ENCODE measurements around the gene MAPK11.

MAPK11 gene

DNA sequence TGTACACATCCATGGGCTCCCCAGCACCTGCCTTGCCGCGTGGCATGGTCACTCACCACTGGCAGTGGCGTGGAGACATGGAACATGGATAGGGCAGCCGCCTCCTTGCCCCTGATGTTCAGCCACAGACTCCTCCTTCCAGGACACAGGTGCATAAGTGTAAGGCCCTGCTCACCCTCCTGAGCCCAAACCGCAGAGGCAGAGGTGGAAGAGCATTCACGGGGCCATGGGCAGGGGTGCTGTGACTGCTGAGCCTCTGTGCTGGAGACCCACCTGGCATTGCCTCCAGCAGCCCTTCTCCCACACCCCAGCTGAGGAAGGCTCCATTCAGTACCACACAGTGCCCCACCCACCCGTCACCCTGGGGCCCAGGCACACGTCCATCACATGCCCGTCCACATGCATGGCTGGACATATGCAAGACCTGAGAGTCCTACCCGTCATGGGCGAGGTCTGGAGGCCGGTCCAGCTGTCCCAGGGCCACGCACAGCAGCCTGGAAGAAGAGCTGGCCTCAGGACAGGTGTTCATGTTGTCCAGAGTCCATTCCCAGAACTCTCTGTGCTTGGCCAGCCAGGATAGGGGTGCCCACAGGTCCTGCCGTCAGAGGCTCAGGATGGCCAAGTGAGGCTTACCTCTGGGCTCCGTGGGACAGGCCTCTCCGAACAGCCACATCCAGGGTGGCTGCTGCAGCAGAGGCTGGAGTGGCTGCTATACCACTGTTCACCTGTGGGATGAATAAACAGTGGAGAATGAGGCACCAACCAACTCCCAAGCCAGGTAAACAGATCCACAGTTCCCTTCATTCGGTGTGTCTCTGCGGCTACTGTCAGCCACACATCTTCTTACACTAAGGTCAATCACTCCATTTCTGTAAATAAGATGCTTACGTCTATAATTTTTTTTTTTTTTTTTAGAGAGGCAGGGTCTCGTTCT lies 23.7 kb downstream of the MAPK11 start:
- DNase-seq = no peak

DNA sequence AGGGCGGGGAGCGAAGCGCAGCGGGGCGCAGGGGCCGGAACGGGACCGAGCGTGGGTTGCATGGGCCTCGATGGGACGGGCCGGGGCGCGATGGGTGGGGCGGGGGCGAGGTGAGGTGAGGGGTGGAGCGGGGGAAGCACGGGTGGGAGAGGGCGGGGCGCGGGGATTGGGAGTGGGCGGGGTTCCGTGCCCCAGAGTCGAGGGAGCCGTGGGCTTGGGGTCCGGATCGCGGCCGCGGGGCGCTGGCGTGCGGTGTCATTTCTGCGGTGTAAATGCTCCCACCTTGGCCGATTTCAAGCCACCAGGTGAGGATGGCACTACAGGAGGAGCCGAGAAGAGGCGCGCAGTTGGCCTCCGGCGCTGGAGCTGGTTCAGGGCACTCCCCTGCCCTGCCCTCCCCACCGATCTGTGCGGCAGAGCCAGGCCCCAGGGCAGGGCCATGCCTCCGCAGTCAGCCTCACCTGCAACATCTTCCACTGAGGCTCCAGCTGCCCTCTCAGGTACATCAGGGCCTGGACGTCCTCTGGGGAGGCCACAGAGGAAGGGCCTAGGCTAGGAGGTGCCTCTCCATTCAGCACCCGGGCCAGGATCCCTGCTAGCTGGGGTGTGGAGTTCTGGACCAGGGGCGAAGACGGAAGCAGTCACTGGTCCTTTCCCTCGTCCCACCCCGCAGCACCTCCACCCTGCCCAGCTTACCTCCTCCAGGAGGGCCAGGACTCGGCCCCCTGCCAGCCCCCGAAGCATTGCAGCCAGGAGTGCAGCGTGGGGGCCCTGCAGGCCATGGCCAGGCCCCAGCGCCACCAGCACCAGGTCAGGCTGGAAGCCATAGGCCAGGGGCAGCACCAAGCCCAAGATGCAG lies 24.7 kb downstream of the MAPK11 start:
- DNase-seq = no peak

DNA sequence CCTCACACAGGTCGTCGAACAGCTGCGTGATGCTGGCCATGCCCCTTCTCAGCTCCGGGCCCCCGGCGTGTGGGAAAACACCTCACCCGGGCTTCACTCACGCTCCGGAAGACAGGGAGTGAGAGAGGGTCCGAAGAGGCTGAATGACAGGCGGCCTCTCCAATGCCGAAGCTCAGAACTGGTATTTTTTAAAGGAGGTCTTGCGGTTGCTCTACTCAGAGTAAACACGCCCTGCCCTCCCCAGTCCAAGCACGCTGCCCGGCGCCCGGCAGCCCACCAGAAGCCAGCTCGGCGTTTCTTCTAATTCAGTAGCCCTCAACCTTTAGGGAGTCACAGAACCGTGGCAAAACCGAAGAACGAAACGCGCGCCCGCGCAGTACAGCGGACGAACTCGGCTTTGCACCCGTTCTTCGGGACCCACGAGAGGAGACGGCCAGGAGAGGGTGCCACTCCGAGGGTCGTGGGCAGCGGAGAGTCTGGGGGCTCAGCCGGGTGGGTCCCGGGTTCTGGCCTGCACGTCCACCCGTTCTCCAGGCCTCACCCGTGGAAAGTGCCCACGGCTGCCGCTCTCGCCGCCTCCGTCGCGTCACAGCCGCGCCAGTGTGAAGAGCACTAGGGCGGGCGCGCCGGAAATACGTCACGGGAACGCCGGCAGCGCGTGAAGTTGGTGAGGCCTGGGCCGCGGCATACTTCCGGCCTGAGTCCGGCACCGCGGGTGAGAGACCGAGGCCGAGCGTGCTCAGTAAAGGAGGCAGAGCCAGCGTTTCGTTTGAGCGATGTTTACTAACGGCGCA lies 25.6 kb downstream of the MAPK11 start, which contains the start of gene TUBGCP6:
TUBGCP6 (minus strand) TSS at position 604 of the 794 bp plus-strand sequence; CDS start at position 40, 564 bp downstream.
- peak; percentile 56 for DNase-seq

DNA sequence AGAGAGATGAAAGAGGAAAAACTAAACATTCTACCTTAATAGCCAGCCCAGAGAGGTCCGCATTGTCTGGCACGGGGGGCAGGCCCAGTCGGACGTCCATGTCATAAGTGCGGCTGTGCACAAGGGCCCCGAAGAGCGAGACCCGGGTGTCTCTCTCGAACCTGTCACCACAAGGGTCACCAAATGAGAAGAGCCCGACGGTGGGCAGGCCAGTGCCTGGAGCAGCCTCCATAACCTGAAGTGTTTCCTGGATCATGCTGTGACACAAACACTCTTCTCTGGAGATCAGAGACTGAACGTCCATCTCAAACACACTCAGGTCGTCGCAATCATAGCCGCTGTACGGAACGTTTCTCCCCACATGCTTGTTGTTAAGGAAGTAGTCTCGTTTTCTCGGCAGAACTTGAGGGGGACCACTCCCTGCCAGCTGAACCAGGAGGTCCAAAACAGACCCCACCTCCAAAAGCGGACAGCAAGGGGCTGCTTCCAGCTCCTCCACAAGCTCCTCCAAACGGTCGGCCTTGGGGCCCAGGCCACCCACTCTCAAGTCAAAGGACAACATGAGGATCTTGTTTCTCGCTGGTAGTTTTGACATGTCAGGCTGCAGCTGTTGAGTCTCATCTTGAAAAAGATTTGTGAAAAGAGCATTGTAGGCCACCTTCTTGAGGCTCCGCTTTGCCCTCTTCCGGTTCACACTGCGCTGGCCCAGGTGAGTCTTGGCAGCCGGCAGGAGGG lies 26.3 kb downstream of the MAPK11 start:
- DNase-seq = no peak

DNA sequence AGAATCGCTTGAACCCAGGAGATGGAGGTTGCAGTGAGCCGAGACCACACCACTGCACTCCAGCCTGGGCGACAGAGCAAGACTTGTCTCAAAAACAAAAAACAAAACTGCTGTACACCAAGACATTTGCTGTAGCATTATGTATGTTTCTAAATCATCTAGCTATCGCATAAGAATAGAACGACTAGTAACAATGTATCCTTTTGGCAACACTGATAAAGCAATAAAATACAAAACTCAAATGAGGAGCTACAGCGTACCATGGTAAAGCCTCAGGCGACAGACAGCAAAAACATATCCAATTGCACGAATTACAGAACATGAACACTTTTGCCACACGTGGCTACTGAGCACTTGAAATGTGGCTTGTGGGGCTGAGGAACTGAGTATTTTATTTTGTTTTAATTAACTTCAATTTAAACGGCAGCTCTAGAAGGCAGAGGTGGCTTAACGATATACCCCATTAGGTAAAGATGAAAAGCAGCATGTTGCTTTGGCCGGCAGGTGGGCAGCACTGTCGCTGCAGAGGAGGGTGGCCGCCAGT lies 27.7 kb downstream of the MAPK11 start:
- no peak for DNase-seq

DNA sequence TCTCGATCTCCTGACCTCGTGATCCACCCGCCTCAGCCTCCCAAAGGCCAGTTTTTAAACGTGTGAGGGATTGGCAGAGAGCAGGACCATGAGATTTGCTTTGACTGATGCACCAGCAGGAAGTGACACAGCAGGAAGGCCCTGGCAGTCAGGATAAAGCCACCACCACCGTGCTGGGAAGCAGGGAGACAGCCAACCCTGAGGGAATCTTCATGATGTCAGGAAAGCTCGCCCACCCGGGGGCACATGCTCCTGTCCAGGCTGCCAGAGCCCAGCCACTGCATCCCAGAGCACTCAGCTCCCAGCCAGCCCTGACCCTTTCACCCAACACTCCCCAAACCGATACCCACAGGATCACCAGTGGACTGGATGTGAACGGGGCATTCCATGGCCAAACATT lies 31.4 kb downstream of the MAPK11 start:
- no peak for DNase-seq

DNA sequence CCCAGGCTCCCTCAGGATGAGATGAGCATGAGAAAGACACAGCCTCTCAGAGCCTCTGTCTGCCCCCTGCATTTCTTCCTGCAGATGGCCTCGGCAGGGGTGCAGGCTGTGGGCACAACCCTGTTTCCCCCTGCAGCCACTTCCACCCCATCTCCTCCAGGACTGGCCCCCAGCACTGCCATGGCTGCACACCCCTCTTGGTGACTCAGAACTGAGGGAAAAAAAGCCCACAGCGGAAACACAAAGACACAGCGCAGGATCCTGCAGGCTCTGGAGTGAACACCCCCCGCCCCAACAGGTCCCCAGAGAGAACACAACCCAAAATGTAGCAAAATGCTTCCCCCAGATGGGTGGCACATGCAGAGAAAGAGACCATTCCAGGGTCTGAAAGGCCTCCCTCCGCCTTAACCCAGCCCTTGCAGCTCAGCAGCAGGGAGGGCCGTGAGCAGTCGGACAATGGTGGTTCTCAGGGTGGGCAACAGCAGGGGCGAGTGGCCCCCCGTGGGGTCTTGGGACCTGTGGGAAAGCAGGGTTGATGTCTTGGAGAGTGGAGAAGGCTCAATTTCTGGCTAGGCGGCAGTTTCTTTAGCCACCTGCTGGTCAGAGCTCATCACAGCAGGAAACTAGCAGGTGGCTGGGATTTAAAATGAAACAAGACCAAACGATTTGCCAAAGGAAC lies 33.3 kb downstream of the MAPK11 start:
- no peak for DNase-seq

DNA sequence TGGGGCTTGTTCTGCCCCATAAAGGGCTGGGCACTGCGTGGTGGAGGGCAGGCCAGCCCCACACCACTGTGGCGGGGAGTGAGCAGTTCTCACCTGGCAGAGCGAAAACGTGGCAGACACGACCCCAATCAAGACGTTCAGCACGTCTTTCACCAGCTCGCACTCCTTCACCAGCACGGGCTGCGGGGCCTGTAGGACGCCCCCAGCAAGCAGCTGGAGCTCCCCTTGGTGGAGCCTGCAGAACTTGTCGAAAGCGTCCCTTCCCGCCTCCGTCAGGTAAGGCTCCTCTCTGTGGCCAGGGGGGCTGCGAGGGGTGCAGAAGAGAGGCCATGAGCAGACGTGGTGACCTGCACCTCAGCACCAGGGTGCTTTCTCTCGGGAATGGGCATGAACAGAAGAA lies 37.0 kb downstream of the MAPK11 start:
- DNase-seq = no peak

DNA sequence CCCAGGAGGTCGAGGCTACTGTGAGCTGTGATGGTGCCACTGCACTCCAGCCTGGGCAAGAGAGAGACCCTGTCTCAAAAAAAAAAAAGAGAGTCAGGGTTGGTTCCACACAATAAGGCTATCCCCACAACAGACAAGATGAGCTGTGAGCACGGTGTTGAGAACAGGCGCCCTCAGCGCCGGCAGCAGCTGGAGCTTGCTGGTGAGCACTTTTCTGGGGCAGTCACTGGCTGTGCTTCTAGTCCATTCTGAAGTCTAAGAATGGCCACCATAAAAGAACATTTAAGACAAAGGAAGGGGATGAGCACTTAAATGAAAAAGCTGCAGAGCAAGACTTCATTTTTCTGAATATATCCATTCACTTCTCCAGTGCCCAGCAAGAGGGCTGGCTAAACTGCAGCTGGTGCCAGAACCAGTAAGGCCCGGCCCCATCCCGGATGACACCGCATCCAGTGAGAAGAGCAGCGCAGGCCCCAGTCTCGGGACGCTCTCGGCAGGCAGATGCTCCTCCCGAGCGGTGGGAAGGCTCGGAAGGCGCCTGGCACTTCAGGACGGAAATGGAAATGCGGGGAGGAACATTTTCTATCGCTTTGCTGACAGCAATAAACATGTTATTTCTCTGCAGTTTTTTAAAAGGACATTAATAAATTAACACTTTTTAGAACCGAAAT lies 37.6 kb downstream of the MAPK11 start:
- DNase-seq = no peak

DNA sequence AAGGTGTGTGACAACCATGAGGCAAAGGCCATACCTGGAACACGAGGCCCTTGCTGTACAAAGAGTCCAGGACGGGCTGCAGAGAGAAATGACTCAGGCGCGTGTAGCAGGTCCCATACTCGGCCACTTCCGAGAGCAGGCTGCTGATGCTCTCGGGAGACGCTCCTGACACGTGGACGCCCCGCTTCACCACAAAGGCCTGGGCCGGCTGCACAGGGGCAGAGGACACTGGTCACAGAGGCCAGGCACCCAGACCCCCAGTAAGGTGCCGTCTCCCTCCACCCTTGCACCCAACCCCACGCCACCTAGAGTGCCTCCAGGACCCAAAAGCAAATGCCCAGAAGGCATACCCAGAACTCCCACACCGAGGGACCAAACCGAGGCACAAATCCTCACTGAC lies 40.8 kb downstream of the MAPK11 start:
- DNase-seq = no peak

DNA sequence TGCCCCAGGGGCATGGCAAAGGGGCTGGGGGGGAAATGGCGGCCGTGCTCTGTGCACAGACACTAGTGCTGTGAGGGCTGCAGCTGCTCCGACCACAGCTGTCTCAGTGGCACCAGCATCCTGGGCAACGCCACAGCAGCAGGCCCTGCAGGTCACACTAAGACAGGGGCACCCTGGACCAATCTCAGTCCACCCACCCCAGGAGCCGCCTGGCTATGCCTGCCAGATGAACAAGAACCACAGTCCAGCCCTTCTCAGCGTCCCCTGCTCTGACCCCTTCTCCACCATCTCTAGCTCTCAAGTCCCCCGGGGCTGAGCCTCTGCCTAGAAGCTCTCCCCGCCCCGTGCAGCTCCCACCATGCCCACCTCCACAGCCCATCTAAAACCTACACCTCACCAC lies 41.8 kb downstream of the MAPK11 start:
- DNase-seq = no peak

DNA sequence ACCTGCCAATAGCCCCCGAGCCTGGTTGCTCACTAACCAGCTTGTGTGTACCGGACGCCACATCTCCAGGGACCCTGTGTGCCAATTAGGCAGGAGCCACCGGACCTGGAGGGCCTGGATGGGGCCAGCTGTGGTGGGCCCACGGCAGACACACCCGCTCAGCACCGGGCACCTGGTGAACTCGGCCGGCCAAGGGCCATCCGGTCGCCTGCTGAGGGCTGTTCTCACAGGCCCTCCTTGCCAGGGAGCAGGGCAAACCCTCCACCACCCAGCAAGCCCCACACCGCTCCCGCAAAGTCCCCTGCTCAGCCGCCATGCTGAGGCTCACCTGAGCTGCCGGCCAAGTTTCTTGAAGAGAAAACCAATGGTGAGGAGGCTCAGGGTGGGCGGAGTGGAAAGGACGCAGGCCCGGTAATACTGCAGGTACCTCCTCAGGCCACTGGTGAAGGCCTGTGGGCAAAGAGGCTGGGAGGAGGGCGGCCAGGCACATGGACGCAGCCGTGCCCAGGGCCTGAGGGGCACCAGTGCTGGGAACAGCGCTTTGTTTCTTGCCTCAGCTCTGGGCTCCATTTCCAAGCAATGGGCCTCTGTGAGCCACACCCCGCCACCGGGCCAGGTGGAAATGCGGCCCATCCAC lies 42.5 kb downstream of the MAPK11 start:
- DNase-seq = no peak

DNA sequence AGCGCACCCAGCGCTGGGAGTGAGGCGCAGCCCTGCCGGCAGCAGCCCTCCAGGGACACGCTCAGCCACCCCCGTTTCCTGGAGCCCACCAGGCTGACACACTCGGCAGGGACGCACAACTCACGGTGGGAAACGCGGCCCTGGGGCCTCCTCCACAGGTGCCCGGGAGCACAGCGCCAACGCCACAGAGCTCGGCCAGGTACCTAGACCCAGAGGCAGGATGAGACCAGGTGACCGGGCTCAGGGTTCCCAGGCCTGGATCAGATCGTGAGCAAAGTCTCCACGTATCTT lies 43.4 kb downstream of the MAPK11 start:
- DNase-seq = no peak

DNA sequence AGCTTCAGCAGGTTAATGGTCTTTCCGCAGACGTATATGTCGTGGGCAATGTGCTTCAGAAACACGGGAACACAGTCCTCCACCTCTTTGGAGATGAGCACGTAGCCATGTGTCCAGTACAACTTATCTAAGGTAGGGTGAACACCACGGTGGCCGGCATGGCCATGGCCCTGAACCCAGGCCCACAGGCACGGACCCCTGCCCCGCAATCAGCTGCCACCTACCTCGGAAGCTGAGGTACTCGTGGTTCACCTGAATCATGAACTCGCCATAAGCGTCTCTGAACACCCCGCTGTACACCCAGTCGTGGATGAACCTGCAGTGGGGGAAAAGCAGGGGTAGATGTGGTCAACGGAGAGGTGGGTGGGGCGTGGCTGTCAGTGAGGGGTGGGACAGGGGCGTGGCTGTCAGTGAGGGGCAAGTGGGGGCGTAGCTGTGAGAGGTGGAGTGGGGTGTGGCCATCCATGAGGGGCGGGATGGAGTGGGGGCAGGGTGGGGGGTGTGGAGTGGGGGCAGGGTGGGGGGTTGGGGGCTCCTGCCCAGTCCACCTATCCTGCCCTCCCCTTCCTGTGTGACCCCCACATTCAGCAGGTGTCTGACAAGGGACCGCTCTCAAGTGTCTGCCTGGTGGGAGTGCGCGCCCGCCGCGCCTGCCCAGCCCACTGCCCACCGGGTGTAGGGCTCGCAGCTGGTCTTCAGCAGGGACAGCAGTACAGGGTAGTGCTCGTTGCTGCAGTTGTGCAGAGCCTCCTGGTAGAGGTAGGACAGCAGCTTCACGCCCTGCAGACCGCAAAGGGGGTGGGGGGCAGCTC lies 43.9 kb downstream of the MAPK11 start:
- DNase-seq = no peak

DNA sequence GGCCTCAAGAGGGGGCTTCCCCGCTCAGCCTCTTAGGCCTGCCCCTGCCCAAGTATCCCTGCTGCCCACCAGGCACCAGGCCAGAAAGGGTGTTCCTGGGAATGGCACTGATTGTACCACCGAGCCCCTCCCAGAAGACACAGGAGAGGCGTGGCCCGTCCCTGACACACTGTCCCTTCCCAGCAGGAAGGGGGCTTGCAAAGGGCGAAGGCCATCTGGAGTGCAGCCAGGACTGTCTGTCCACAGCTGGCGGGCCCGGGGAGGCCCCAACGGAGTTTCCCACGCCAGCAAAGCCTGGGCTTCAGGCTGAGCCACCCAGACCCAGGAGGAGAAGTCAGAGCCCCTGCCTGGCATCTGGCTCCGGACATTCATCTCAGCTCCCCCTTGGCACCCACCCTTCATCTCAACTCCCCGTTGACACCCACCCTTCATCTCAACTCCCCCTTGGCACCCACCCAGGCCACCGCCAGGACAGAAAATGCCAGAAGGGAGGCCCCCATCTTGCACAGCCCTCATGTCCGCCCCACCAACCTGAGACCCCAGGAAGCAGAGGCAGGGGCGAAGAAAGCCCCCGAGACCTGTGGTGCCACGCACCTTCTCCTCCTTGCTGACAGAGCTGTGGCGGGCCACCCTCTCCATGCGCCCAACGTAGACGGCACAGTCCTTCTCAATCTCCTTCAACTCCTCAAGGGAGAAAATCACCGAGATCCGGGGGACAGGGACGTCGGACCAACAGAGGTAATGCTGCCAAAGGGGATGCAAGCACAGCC lies 44.8 kb downstream of the MAPK11 start:
- no peak for DNase-seq

DNA sequence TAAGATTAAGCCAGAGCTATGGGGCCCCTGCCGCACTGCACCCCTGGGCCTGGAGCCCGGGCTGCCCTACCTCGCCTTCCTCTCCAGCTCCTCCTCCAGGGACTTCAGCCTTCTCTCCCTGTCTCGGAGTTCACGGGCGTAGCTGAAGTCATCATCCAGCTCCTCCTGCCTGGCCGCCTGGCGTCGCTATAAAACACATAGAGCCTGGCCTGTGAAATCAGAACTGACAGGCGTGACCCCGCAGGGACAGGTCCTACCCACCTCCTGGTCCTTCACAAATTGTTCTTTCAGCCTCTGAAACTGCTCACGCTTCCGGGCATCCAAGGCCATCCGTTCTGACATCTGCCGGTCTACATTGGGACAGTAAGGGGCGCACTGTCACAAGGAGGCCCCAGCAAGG lies 46.1 kb downstream of the MAPK11 start:
- no peak for DNase-seq

DNA sequence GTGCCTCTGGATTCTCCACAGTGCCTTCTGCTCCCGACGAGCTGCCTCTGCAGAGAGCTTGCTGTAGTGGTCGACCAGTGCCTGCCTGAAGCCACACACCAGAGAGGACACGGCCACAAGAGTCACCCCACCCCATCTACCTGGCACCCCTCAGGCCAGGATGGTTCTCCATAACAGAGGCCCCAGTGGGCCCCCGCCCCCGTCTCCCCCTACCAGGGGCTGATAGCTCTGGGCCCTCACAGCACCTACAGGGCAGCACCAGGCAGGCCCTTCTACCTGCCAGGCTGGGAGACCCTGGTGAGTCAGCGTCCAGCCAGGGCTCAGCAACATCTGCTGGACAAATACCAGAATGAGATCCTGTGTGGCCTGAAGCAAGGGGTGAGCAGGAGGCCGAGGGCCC lies 47.7 kb downstream of the MAPK11 start:
- no peak for DNase-seq

DNA sequence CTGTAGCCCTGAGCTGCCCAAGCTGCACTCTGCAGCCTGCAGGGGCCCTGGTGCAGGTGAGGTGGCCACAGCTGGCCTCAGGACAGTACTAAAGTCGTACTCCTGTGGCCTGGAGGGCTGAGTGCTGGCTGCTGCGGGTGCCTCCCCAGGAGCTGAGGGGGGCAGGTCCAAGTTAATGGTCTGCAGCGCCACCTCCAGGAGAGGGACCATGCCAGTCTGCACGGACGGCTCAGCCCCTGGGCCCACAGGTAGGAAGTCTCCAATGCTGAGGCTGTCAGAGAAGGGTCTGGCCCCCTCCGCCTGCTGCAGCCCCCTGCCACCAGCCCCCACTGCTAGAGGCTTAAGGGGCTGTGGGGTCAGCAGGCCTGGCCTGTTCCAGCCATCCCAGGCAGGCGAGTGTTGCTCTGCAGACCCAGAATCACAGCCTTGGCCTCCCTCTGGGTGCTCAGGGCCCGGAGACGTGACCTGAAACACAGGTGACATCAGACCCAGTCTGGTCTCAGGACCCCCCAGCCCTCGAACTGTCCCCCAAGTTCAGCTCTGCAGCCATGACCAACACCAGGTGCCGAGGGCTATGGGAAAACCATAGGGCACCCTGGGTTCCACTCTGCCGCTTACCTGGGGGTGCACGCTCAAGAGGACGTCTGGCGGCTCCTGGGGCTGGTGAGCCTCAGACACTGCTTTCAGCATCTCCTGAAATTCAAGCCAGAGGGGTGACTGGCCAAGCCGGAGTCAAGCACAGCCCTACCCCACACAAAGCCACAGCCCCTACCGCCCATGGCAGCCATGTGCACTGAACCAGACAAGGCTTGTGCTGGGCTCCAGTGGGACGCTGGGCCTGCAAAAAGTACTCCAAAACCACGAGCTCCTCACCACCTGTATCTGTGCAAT lies 48.5 kb downstream of the MAPK11 start:
- no peak for DNase-seq

All from DMS79 treated with DMSO at 0.1 percent for 48 hours (cell line).